Liver (tissue), 9 donors: ENCODE measurements around the gene CACNA2D1. TPM values are rescaled to one million over a fixed set of nuclear protein-coding genes. Genes with fewer than 3 reads are reported as not detected.

Experiments
- DNase-seq: peaks from one replicate; pipeline ENCODE4 v3.0.0-alpha.2; 2017; ENCODE audit warnings: low spot score
- H3K27ac ChIP-seq, 2 donors: one replicate each; pipeline ENCODE4 v1.7.0; 2013; ENCODE audit warnings: inconsistent platforms in 2 of 2, low read length in 2 of 2, control low read depth in 1 of 2, low read depth in 1 of 2, mild to moderate bottlenecking in 1 of 2
- H3K27me3 ChIP-seq, 4 donors: one replicate each; pipeline versions ENCODE4 v1.6.1 to v1.7.0; 2013; ENCODE audit warnings: low read length in 3 of 4, inconsistent platforms in 1 of 4, mild to moderate bottlenecking in 1 of 4, moderate library complexity in 1 of 4; ENCODE audit not compliant: control insufficient read depth in 4 of 4, insufficient read depth in 4 of 4
- H3K36me3 ChIP-seq, 4 donors: one replicate each; pipeline versions ENCODE4 v1.6.1 to v1.7.0; 2013; ENCODE audit warnings: low read length in 3 of 4, mild to moderate bottlenecking in 3 of 4, low read depth in 1 of 4, moderate library complexity in 1 of 4; ENCODE audit not compliant: control insufficient read depth in 4 of 4, insufficient read depth in 3 of 4
- H3K4me1 ChIP-seq, 4 donors: one replicate each; pipeline versions ENCODE4 v1.6.1 to v1.7.0; 2013; ENCODE audit warnings: low read length in 3 of 4, mild to moderate bottlenecking in 3 of 4, moderate library complexity in 1 of 4; ENCODE audit not compliant: control insufficient read depth in 4 of 4, insufficient read depth in 4 of 4
- H3K4me3 ChIP-seq, 3 donors: one replicate each; pipeline versions ENCODE4 v1.6.1 to v1.7.0; 2013; ENCODE audit warnings: low read length in 3 of 3, control low read depth in 1 of 3, low read depth in 1 of 3, mild to moderate bottlenecking in 1 of 3
- H3K9ac ChIP-seq, 2 donors: one replicate each; pipeline ENCODE4 v1.7.0; 2013; ENCODE audit warnings: low read length in 2 of 2, mild to moderate bottlenecking in 2 of 2, moderate library complexity in 2 of 2, control low read depth in 1 of 2, low read depth in 1 of 2
- H3K9me3 ChIP-seq, 4 donors: one replicate each; pipeline versions ENCODE4 v1.6.1 to v1.7.0; 2013; ENCODE audit warnings: low read length in 3 of 4; ENCODE audit not compliant: control insufficient read depth in 4 of 4
- ATF3 ChIP-seq: IDR thresholded peaks from 2 replicates; pipeline ENCODE4 v1.6.1; 2016; ENCODE audit warnings: antibody characterized with exemption
- FOXA2 ChIP-seq: IDR thresholded peaks from 2 replicates; pipeline ENCODE4 v1.6.1; 2016; ENCODE audit warnings: antibody characterized with exemption
- GABPA ChIP-seq, 2 donors: IDR thresholded peaks in 1 of 2; conservative IDR thresholded peaks in 1 of 2; 2 replicates each; pipeline ENCODE4 v1.6.1; 2016; ENCODE audit warnings: antibody characterized with exemption in 2 of 2, mild to moderate bottlenecking in 1 of 2, moderate library complexity in 1 of 2
- HNF4A ChIP-seq, 2 donors: conservative IDR thresholded peaks; 2 replicates each; pipeline ENCODE4 v1.6.1; 2016; ENCODE audit warnings: antibody characterized with exemption in 2 of 2, mild to moderate bottlenecking in 2 of 2
- JUND ChIP-seq, 2 donors: IDR thresholded peaks; 2 replicates each; pipeline ENCODE4 v1.6.1; 2016; ENCODE audit warnings: antibody characterized with exemption in 2 of 2
- NR2F2 ChIP-seq: IDR thresholded peaks from 2 replicates; pipeline ENCODE4 v1.6.1; 2016; ENCODE audit warnings: antibody characterized with exemption
- RAD21 ChIP-seq, 2 donors: IDR thresholded peaks; 2 replicates each; pipeline ENCODE4 v1.6.1; 2016; ENCODE audit warnings: antibody characterized with exemption in 2 of 2, mild to moderate bottlenecking in 2 of 2
- TAF1 ChIP-seq: conservative IDR thresholded peaks from 2 replicates; pipeline ENCODE4 v1.6.1; 2016; ENCODE audit warnings: antibody characterized with exemption, mild to moderate bottlenecking
- YY1 ChIP-seq: IDR thresholded peaks from 2 replicates; pipeline ENCODE4 v1.6.1; 2016; ENCODE audit warnings: antibody characterized with exemption, mild to moderate bottlenecking
- ZBTB33 ChIP-seq: IDR thresholded peaks from 2 replicates; pipeline ENCODE4 v1.6.1; 2016; ENCODE audit warnings: antibody characterized with exemption
- WGBS: extraction: QIAGEN DNeasy Blood & Tissue Kit; methylation state at CpG from one replicate; pipeline ENCODE4 v1.1.7; 2013; 5-methylcytosine and 5-hydroxymethylcytosine counted together
- polyA plus RNA-seq, 2 donors: library from polyadenylated mRNA; stranded (reverse) in 1 of 2; unstranded in 1 of 2; fragments of 200-250 nt in 1 of 2; fragments of >200 nt in 1 of 2; fragmentation: Nextera tagmentation in 1 of 2; extraction: Ambion mirVana in 1 of 2; gene quantifications; one replicate each; pipeline versions ENCODE4 v1.2.1 to v1.2.3, GENCODE V29; 2013 to 2015
- total RNA-seq, 2 donors: library from RNA; depleted of rRNA; stranded (reverse); fragments of >200 nt; gene quantifications; one replicate each; pipeline ENCODE4 v1.2.3, GENCODE V29; 2014
- TF ChIP-seq, protein P1 (sequence below): IDR thresholded peaks from 2 replicates; pipeline ENCODE4 v1.6.1; 2016; ENCODE audit warnings: antibody characterized with exemption, mild to moderate bottlenecking
- donor health status: healthy.
- donor health status: healthy.
- donor health status: healthy.
- donor health status: healthy.
- donor health status: healthy.

Gene CACNA2D1
- total and polyA plus RNA-seq, 4 donors: 0.42 to 2.3 (median 0.94) TPM

DNA sequence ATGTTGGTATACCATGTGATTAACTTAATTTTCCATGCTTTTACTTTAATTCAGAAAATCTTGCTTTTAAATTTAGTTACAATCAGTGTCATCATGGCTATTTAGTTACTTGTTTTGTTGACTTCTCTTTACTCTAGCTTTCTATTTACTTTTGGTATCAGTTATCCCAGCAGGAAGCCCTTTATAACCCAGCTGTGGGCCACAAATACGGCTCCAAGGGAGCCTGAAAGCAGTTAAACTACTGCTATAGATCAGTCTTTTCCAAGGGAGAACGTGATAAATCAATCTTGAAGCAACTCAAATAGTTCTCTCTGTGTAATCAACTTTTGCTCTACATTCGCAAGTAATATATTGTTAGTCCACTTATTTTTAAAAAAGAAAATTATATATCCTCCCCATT is 287.4 kb downstream of the CACNA2D1 start:
- H3K27me3 ChIP-seq: peaks cover 0 to 2% (median 0%) of the 10 kb centered on the region in 4 donors
- H3K4me1 ChIP-seq: no peaks in the 10 kb centered on the region
- no peak for DNase-seq
- no peak overlapping the region for H3K27ac ChIP-seq
- no peak overlapping the region for H3K9ac ChIP-seq
- H3K36me3 ChIP-seq: no peaks in the 10 kb centered on the region
- 24% methylated on average over 3 of the region's 3 CpGs for WGBS
- TF ChIP-seq ZBTB33 (no peak), FOXA2 (no peak), ATF3 (no peak), YY1 (no peak), GABPA (IDR thresholded peaks at IDR 0.05 in 1 of 2, conservative IDR thresholded peaks at IDR 0.05 in 1 of 2) (no peak)
- H3K9me3 ChIP-seq: no peaks in the 10 kb centered on the region
- no peak overlapping the region for H3K4me3 ChIP-seq

DNA sequence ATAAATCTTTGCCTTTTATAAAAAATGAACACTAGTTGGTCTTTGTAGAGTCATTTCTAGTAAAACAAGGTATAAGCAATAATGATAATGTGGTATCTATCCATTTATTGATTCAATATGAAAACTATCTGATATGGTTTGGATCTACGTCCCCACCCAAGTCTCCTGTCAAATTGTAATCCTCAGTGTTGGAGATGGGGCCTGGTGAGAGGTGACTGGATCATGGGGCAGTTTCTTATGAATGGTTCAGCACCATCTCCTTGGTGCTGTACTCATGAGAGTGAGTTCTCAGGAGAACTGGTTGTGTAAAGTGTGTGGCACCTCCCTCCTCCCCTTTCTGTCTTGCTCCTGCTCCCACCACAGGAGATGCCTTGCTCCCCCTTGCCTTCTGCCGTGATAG is 288.8 kb downstream of the CACNA2D1 start:
- DNase-seq: no peak

GRCh38 chr7:82153776-82154175 is 289.8 kb downstream of the CACNA2D1 start:
- Histone ChIP-seq H3K27ac (no peak overlapping the region), H3K4me3 (no peak overlapping the region), H3K27me3 (no peaks in the 10 kb centered on the region), H3K36me3 (no peaks in the 10 kb centered on the region), H3K9ac (no peak overlapping the region), H3K9me3 (no peaks in the 10 kb centered on the region), H3K4me1 (no peaks in the 10 kb centered on the region)
- no peak for TF ChIP-seq RAD21 (IDR thresholded peaks at IDR 0.05)
- TF ChIP-seq JUND (IDR thresholded peaks at IDR 0.05): no peak
- TF ChIP-seq NR2F2: no peak
- TF ChIP-seq TAF1: no peak
- 75% methylated on average over 2 of the region's 2 CpGs for WGBS
- no peak for DNase-seq

More for the DNA sequence above, 288.8 kb downstream of the CACNA2D1 start:
- no peaks in the 10 kb centered on the region for H3K9me3 ChIP-seq
- no peak overlapping the region for H3K4me3 ChIP-seq
- no peak overlapping the region for H3K27ac ChIP-seq
- no peaks in the 10 kb centered on the region for H3K4me1 ChIP-seq
- 53% methylated on average over 2 of the region's 2 CpGs for WGBS
- H3K36me3 ChIP-seq: no peaks in the 10 kb centered on the region
- no peak overlapping the region for H3K9ac ChIP-seq
- TF ChIP-seq, protein P1, sequence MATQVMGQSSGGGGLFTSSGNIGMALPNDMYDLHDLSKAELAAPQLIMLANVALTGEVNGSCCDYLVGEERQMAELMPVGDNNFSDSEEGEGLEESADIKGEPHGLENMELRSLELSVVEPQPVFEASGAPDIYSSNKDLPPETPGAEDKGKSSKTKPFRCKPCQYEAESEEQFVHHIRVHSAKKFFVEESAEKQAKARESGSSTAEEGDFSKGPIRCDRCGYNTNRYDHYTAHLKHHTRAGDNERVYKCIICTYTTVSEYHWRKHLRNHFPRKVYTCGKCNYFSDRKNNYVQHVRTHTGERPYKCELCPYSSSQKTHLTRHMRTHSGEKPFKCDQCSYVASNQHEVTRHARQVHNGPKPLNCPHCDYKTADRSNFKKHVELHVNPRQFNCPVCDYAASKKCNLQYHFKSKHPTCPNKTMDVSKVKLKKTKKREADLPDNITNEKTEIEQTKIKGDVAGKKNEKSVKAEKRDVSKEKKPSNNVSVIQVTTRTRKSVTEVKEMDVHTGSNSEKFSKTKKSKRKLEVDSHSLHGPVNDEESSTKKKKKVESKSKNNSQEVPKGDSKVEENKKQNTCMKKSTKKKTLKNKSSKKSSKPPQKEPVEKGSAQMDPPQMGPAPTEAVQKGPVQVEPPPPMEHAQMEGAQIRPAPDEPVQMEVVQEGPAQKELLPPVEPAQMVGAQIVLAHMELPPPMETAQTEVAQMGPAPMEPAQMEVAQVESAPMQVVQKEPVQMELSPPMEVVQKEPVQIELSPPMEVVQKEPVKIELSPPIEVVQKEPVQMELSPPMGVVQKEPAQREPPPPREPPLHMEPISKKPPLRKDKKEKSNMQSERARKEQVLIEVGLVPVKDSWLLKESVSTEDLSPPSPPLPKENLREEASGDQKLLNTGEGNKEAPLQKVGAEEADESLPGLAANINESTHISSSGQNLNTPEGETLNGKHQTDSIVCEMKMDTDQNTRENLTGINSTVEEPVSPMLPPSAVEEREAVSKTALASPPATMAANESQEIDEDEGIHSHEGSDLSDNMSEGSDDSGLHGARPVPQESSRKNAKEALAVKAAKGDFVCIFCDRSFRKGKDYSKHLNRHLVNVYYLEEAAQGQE: no peak
- no peak for TF ChIP-seq HNF4A (conservative IDR thresholded peaks at IDR 0.05)
- no peaks in the 10 kb centered on the region for H3K27me3 ChIP-seq
